Activated CD4-positive, alpha-beta T cell treated with anti-CD3 and anti-CD28 coated beads for 1 hour (primary cell): Measurements from ENCODE around the gene CFAP20.
"Not testable (repeated sequence)": the region's sequence is repeated elsewhere in the genome, so short reads cannot be mapped to it uniquely, and the experiment has no call there.

Source experiments
- DNase-seq: peaks from one replicate; pipeline ENCODE4 v3.0.0-alpha.2; 2020

The CFAP20 gene

GRCh38 chr16:58094791-58095574 lies 34.2 kb downstream of the CFAP20 start:
- no peak for DNase-seq

DNA sequence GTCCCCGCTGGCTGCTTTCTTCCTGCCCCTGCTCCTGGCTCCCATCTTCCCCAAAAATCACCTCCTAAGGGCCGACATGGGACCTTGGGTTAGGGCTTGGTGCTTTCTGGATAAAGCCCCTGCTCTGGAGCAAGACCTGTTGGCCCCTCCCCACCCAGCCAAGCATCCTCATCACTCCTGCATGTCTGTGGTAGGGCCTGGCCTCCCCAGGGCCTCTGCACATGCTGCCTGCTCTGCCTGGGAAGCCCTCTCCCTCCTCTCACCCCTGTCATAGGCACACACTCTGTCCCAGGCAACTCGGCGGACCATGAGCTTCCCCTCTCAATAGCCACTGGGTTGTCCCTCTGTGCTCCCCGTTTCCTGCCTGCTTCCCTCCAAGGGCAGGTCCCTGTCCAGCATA lies 35.2 kb downstream of the CFAP20 start:
- DNase-seq, result no peak

DNA sequence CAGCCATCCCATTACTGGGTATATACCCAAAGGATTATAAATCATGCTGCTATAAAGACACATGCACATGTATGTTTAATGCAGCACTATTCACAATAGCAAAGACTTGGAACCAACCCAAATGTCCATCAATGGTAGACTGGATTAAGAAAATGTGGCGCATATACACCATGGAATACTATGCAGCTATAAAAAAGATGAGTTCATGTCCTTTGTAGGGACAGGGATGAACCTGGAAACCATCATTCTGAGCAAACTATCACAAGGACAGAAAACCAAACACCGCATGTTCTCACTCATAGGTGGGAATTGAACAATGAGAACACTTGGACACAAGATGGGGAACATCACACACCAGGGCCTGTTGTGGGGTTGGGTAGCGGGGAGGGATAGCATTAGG lies 38.8 kb downstream of the CFAP20 start:
- DNase-seq, result not testable (repeated sequence)

DNA sequence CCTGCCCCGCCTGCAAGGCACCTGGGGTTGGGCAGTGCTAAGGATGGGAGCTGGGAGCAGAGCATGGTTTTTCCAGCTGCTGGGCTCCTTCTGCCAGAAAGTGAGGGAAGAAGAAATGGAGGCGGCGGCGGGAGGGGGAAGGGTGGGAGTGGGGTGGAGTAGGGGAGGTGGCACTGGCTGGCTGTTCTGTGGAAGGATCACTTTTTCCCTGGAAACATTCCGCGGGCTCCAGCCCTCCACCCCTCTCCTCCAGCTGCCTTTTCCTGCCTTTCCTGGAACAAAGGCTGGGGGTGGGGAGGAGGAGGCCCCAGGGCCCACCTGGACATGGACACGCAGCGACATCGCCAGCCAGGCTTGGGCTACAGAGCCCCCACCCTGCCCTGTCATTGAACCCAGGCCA lies 41.1 kb downstream of the CFAP20 start:
- DNase-seq, result no peak

DNA sequence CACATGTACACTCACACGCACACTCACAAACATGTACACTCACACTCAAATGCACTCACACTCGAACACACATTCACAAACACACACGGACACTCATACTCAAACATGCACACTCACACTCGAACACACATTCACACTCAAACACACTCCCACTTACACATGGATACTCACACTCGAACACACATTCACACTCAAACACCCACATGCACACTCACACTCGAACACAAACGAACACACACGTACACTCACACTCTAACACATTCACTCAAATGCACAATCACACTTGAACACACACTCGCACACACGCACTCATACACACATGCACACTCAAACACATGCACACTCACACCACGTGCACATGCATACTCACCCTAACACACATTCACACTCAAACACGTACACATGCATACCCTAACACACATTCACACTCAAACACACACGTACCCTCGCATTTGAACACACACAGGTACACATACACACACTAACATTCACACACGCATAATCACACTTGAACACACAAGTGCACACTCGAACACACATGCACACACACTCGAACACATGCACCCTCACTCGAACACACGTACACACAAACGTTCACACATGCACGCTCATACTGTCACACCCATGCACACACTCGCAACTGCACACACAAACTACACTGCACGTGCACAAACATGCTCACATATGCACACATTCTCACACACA lies 41.8 kb downstream of the CFAP20 start:
- DNase-seq, result no peak

DNA sequence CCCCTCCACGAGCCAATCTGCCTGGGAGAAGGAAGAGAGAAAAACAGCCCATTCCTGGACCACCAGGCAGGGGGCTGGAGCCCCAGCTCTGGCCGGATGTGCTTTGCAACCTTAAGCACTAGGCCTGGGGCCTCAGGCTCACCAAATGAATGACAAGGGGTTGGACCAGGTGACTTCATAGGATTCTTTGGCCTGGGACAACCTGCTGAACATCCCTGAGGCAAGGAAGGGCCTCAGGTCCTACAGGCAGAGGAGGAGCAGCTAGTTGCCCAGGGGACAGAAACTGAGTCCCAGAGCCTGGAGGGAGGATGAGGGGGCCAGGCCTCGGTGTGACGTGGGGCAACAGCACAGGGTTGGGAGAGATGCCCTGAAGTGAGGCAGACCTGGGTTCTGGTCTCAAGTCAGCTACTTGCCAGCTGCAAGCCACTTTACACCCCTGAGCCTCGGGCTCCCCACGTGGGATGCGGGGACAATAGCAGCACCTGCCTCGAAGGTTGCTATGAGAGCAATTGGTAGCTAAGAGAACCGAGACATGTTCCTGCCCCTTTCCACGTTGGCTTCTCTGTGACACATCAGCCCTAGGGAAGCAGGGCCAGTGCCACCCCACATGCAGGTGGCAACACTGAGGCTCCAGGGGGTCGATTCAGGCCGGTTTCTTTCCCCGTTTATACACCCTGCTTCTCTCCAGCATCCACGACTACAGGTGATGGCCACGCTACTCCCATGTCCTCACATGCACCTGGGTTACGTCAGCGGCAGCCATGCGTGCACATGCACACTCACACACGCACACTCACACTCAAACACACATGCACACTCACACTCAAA lies 42.6 kb downstream of the CFAP20 start:
- DNase-seq, result no peak

GRCh38 chr16:58085584-58086251 lies 43.5 kb downstream of the CFAP20 start:
- no peak for DNase-seq

DNA sequence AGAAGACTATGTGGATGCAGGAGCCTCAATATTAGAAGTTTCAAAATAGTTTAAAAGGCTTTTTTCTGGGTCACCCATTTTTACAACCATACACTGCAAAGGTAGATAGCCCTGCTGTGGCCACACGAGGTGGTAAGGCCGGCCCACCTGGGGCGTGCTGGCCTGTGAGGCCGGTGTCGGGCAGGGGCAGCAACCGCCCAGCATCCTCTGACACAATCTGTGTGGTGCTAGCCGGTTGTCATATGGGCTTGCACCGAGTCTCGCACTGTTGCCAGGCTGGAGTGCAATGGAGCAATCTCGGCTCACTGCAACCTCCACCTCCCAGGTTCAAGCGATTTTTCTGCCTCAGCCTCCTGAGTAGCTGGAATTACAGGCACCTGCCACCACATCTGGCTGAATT lies 44.0 kb downstream of the CFAP20 start:
- DNase-seq, result no peak

DNA sequence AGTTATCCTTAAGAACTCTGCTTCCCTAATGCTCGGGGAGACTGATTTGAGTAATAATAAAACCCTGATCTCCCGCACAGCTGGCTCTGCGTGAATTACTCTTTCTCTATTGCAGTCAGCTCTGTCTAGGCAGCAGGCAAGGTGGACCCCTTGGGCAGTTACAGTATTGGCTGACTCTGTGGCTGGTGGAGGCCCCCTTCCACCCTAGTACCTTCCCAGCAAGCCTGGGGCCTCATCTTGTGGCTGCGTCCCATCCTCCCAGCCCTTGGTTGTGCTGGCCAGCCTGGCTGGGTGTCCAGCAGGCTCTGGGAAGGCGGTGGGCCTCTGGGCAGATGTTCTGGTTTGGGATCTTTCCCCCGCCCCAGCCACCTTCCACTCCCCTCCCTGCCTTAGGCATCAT lies 44.5 kb downstream of the CFAP20 start:
- no peak for DNase-seq

DNA sequence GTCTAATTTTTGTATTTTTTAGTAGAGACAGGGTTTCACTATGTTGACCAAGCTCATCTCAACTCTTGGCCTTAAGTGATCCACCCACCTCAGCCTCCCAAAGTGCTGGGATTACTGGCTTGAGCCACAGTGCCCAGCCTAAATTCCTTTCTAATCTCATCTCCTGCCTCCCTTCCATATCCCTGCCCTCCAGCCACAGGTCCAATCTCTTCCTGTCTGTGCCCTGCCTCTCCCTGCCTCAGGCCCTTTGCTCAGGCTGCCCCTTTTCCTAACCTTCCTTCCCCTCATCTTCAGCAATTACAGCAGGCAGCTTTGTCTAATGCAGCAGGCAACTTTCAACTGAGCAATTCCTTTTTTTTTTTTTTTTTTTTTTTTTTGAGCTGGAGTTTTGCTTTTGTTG lies 46.8 kb downstream of the CFAP20 start:
- no peak for DNase-seq

DNA sequence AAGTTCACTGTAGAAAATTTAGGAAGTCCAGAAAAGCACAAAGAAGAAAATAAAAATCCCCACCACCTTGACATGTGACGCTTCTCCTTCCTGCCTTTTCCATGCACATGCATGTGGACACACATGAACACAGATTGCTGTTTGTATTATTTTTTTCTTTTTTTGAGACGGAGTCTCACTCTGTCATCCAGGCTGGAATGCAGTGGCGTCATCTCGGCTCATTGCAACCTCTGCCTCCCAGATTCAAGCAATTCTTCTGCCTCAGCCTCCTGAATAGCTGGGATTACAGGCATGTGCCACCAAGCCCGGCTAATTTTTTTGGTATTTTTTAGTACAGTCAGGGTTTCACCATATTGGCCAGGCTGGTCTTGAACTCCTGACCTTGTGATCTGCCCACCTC lies 48.5 kb downstream of the CFAP20 start:
- DNase-seq, result not testable (repeated sequence)

GRCh38 chr16:58077796-58078195 lies 51.4 kb downstream of the CFAP20 start:
- no peak for DNase-seq

- DNase-seq, result no peak
Measured at GRCh38 chr16:58076514-58076913, 52.7 kb downstream of the CFAP20 start.

DNA sequence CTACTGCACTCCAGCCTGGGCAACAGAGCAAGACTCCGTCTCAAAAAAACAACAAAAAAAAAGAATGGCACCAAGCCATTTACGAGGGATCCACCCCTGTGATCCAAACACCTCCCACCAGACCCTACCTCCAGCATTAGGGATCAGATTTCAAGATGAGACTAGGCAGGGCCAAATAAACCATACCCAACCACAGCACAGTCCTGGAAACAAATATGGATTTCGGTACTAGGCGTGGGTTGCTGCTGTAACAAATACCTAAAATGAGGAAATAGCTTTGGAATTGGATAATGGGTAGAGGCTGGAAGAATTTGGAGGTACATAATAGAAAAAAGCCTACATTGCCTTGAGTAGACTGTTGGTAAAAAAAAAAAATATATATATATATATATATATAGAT lies 54.5 kb downstream of the CFAP20 start:
- no peak for DNase-seq

- not testable (repeated sequence) for DNase-seq
Measured at GRCh38 chr16:58073086-58073485, 56.1 kb downstream of the CFAP20 start.

GRCh38 chr16:58072134-58072533 lies 57.0 kb downstream of the CFAP20 start:
- not testable (repeated sequence) for DNase-seq

- no peak for DNase-seq
Measured at GRCh38 chr16:58070585-58070984, 58.6 kb downstream of the CFAP20 start.
